ENCODE results near the gene TMC1.

Gene TMC1

GRCh38 chr9:72646061-72646460, 124.7 kb downstream of the TMC1 start:
- Histone ChIP-seq H3K36me3 (no peaks in the 10 kb centered on the region), H3K27me3 (no peaks in the 10 kb centered on the region), H3K27ac (no peak overlapping the region), H3K4me1 (no peaks in the 10 kb centered on the region), H3K9me3 (no peaks in the 10 kb centered on the region), H3K4me3 (no peak overlapping the region)
- intact Hi-C loops (cut with DNase I; ENCODE audit: low total_unique reads) = no loop called here
- DNase-seq = no peak
- TF ChIP-seq CTCF (IDR thresholded peaks at IDR 0.05) = no peak

- no peak for DNase-seq
- Histone ChIP-seq H3K36me3 (no peaks in the 10 kb centered on the region), H3K4me1 (no peaks in the 10 kb centered on the region), H3K4me3 (no peak overlapping the region), H3K27ac (no peak overlapping the region), H3K27me3 (no peaks in the 10 kb centered on the region), H3K9me3 (no peaks in the 10 kb centered on the region)
- no peak for TF ChIP-seq CTCF (IDR thresholded peaks at IDR 0.05)
- intact Hi-C loops (cut with DNase I; ENCODE audit: low total_unique reads) = no loop called here
These were observed 127.1 kb downstream of the TMC1 start for GRCh38 chr9:72648324-72649126.

- H3K27me3 ChIP-seq = no peaks in the 10 kb centered on the region
- H3K4me3 ChIP-seq = no peak overlapping the region
- no peak for DNase-seq
- no peak for TF ChIP-seq CTCF (IDR thresholded peaks at IDR 0.05)
- no peaks in the 10 kb centered on the region for H3K9me3 ChIP-seq
- H3K4me1 ChIP-seq = no peaks in the 10 kb centered on the region
- no peak overlapping the region for H3K27ac ChIP-seq
- intact Hi-C loops (cut with DNase I; ENCODE audit: low total_unique reads) = no loop called here
- no peaks in the 10 kb centered on the region for H3K36me3 ChIP-seq
These were observed 127.7 kb downstream of the TMC1 start for GRCh38 chr9:72649127-72649442.

- Histone ChIP-seq H3K9me3 (no peaks in the 10 kb centered on the region), H3K27me3 (no peaks in the 10 kb centered on the region), H3K4me3 (no peak overlapping the region), H3K36me3 (no peaks in the 10 kb centered on the region), H3K27ac (no peak overlapping the region), H3K4me1 (no peaks in the 10 kb centered on the region)
- TF ChIP-seq CTCF (IDR thresholded peaks at IDR 0.05) = no peak
- intact Hi-C loops (cut with DNase I; ENCODE audit: low total_unique reads) = no loop called here
- DNase-seq = no peak
These were observed 128.8 kb downstream of the TMC1 start for GRCh38 chr9:72650206-72650605.

- Histone ChIP-seq H3K9me3 (no peaks in the 10 kb centered on the region), H3K36me3 (no peaks in the 10 kb centered on the region), H3K27ac (no peak overlapping the region), H3K4me1 (no peaks in the 10 kb centered on the region), H3K4me3 (no peak overlapping the region), H3K27me3 (no peaks in the 10 kb centered on the region)
- intact Hi-C loops (cut with DNase I; ENCODE audit: low total_unique reads) = no loop called here
- no peak for TF ChIP-seq CTCF (IDR thresholded peaks at IDR 0.05)
- DNase-seq = no peak
These were observed 134.6 kb downstream of the TMC1 start for GRCh38 chr9:72656021-72656420.

GRCh38 chr9:72657023-72657422, 135.6 kb downstream of the TMC1 start:
- TF ChIP-seq CTCF (IDR thresholded peaks at IDR 0.05) = no peak
- Histone ChIP-seq H3K9me3 (no peaks in the 10 kb centered on the region), H3K27me3 (no peaks in the 10 kb centered on the region), H3K4me3 (no peak overlapping the region), H3K27ac (no peak overlapping the region), H3K36me3 (no peaks in the 10 kb centered on the region), H3K4me1 (no peaks in the 10 kb centered on the region)
- DNase-seq = no peak
- intact Hi-C loops (cut with DNase I; ENCODE audit: low total_unique reads) = no loop called here
